AG04449 (cell line): Measurements from ENCODE around the gene TMCC1.
"Not testable (repeated sequence)": the region's sequence is repeated elsewhere in the genome, so short reads cannot be mapped to it uniquely, and the experiment has no call there.

Experiments
- CTCF ChIA-PET: fragments of 350-600 bp; formaldehyde crosslinking; extraction: SDS; loops from one replicate; lab custom pipeline; 2021; ENCODE audit warnings: antibody characterized with exemption; lab: Yijun Ruan, JAX
- POLR2A ChIA-PET: fragments of 400-600, 350-600 bp; formaldehyde crosslinking; extraction: SDS; loops from one replicate; lab custom pipeline; 2020; ENCODE audit warnings: antibody characterized with exemption, inconsistent platforms; lab: Yijun Ruan, JAX
- DNase-seq: peaks from one replicate; pipeline ENCODE4 v3.0.0-alpha.2; 2010; ENCODE audit warnings: low read depth, low spot score
- H3K4me3 ChIP-seq: 2 replicates; pipeline ENCODE4 v1.5.1; 2011; ENCODE audit warnings: low read depth, mild to moderate bottlenecking, control low read depth, low read length
- CTCF ChIP-seq: IDR thresholded peaks from one replicate; pipeline ENCODE4 v1.5.1; 2011; ENCODE audit warnings: mild to moderate bottlenecking, moderate library complexity, low read length, control low read depth, inconsistent platforms; ENCODE audit not compliant: insufficient read depth; ENCODE audit errors: missing control alignments

Gene TMCC1

GRCh38 chr3:129703913-129704312 lies 189.6 kb downstream of the TMCC1 start:
- TF ChIP-seq CTCF = no peak
- H3K4me3 ChIP-seq = no peak overlapping the region
- DNase-seq = no peak
- CTCF ChIA-PET = interaction anchor here (1.3 kb wide), 1 partner anchor 10 kb away, joined by 6 read pairs; no protein-coding TSS in a partner anchor
- POLR2A ChIA-PET = no interaction called here

GRCh38 chr3:129702934-129703712 lies 190.4 kb downstream of the TMCC1 start:
- CTCF ChIA-PET = interaction anchor here (1.3 kb wide), 1 partner anchor 11 kb away, joined by 6 read pairs; no protein-coding TSS in a partner anchor
- no peak for TF ChIP-seq CTCF
- POLR2A ChIA-PET = no interaction called here
- H3K4me3 ChIP-seq = no peak overlapping the region
- no peak for DNase-seq

DNA sequence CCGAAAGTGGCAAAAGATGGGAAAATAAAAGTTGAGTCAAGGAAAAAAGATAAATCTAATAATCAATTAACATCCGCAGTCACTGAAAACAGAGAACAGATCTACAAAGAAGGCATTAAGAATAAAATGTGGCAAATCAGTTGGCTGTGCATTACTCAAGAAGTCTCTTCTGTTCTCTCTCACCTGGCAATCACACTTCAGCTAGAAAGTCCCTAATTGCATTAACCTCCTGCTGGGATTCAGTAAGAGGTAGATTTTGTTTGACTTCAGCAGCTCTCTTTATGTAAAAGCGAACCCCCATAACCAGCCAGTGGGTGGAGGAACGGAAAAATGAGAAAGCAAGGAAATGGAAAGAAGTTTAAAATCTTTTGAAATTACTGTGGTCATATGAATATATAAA lies 192.3 kb downstream of the TMCC1 start:
- CTCF ChIA-PET = no interaction called here
- no peak for DNase-seq
- H3K4me3 ChIP-seq = no peak overlapping the region
- no peak for TF ChIP-seq CTCF
- POLR2A ChIA-PET = no interaction called here

- DNase-seq = no peak
- CTCF ChIA-PET = interaction anchor here (0.9 to 1.0 kb wide), 3 partner anchors 16 to 90 kb away, joined by 3 read pairs; no protein-coding TSS in a partner anchor
- no peak overlapping the region for H3K4me3 ChIP-seq
- POLR2A ChIA-PET = no interaction called here
- TF ChIP-seq CTCF = no peak
These were observed 193.9 kb downstream of the TMCC1 start for GRCh38 chr3:129699612-129700011.

DNA sequence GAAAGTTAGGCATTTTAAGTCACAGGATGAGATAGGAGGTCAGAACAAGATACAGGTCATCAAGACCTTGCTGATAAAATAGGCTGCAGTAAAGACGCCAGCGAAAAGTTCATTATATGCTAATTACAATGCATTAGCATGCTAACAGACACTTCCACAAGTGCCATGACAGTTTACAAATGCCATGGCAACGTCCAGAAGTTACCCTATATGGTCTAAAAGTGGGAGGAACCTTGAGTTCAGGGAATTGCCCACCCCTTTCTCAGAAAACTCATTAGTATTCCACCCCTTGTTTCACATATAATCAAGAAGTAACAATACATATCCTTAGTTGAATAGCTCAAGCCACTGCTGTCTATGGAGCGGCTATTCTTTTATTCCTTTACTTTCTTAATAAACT lies 194.3 kb downstream of the TMCC1 start:
- no peak overlapping the region for H3K4me3 ChIP-seq
- TF ChIP-seq CTCF = no peak
- POLR2A ChIA-PET = no interaction called here
- CTCF ChIA-PET = interaction anchor here (0.9 to 1.0 kb wide), 2 partner anchors 16 to 39 kb away, joined by 3 read pairs; no protein-coding TSS in a partner anchor
- DNase-seq = no peak

- no peak for DNase-seq
- POLR2A ChIA-PET = no interaction called here
- TF ChIP-seq CTCF = no peak
- H3K4me3 ChIP-seq = no peak overlapping the region
- CTCF ChIA-PET = no interaction called here
These were observed 196.1 kb downstream of the TMCC1 start for GRCh38 chr3:129697229-129697969.

- DNase-seq, H3K4me3 ChIP-seq, POLR2A ChIA-PET: not testable (repeated sequence)
- CTCF ChIA-PET = interaction anchor here (1.6 kb wide), 1 partner anchor 17 kb away, joined by 3 read pairs; no protein-coding TSS in a partner anchor
These were observed 197.1 kb downstream of the TMCC1 start for GRCh38 chr3:129696430-129696829.
